Activated CD4-positive, alpha-beta T cell treated with anti-CD3 and anti-CD28 coated beads, Interleukin-2, amount 50 U/mL, for 48 hours (primary cell): ENCODE data around the gene CLEC2D.
"Not testable (repeated sequence)": the region's sequence is repeated elsewhere in the genome, so short reads cannot be mapped to it uniquely, and the experiment has no call there.

Source experiments
- DNase-seq, 2 experiments: peaks; one replicate each; pipeline ENCODE4 v3.0.0-alpha.2; 2020

The CLEC2D gene

GRCh38 chr12:9731393-9731792 is 61.9 kb downstream of the CLEC2D start:
- no peak for DNase-seq

- no peak for DNase-seq
Measured at GRCh38 chr12:9731797-9732196, 62.3 kb downstream of the CLEC2D start.

- DNase-seq: no peak
Measured at GRCh38 chr12:9732921-9733461, 63.5 kb downstream of the CLEC2D start, which contains the start of gene CLECL1. Gene CLECL1, minus strand, starts transcription at chr12:9733097.

- DNase-seq: no peak
Measured at GRCh38 chr12:9735601-9736000, 66.1 kb downstream of the CLEC2D start.

GRCh38 chr12:9736936-9737705 is 67.6 kb downstream of the CLEC2D start:
- no peak for DNase-seq

- not testable (repeated sequence) for DNase-seq
Measured at GRCh38 chr12:9738905-9739304, 69.4 kb downstream of the CLEC2D start.

- DNase-seq: not testable (repeated sequence)
Measured at GRCh38 chr12:9739404-9740105, 70.0 kb downstream of the CLEC2D start.

GRCh38 chr12:9740106-9740750 is 70.7 kb downstream of the CLEC2D start:
- DNase-seq: no peak

- DNase-seq: peak; percentile 59 to 71
Measured at GRCh38 chr12:9741726-9742125, 72.2 kb downstream of the CLEC2D start.

GRCh38 chr12:9742661-9743060 is 73.1 kb downstream of the CLEC2D start:
- no peak for DNase-seq

- DNase-seq: no peak
Measured at GRCh38 chr12:9745199-9745598, 75.7 kb downstream of the CLEC2D start.
